ENCODE results near the gene TRIM27. TPM values are rescaled to one million over a fixed set of nuclear protein-coding genes. Genes with fewer than 3 reads are reported as not detected.

TRIM27 gene
- total and polyA plus RNA-seq, 10 of the 15 experiments (the other 5 are each of a cell fraction or from before 2014, with no cell fraction given) = 18.5 to 74.7 (median 58.0) TPM

DNA sequence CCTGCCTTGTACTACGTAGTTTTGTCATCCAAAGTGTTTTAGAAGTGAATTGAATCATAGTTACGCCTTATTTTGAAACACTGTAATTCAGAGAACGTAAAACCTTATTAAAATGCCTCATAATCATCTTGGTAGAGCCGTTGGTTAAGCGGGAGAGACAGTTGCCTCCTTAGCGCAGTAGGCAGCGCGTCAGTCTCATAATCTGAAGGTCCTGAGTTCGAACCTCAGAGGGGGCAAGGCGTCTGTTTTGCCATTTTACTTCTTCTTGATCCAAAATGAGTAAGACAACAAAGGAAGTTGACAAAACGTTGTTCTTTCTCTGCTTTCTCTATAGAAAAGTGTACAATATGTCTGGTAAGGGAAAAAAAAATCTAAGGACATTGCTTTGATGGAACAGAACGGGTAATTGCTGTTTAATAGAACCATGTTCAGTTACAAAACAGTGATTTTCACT lies 20.7 kb upstream of the TRIM27 start (continued):
- TF ChIP-seq, protein P1, sequence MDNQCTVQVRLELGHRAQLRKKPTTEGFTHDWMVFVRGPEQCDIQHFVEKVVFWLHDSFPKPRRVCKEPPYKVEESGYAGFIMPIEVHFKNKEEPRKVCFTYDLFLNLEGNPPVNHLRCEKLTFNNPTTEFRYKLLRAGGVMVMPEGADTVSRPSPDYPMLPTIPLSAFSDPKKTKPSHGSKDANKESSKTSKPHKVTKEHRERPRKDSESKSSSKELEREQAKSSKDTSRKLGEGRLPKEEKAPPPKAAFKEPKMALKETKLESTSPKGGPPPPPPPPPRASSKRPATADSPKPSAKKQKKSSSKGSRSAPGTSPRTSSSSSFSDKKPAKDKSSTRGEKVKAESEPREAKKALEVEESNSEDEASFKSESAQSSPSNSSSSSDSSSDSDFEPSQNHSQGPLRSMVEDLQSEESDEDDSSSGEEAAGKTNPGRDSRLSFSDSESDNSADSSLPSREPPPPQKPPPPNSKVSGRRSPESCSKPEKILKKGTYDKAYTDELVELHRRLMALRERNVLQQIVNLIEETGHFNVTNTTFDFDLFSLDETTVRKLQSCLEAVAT (IDR thresholded peaks at IDR 0.05) = no peak
- TF ChIP-seq, protein P2, sequence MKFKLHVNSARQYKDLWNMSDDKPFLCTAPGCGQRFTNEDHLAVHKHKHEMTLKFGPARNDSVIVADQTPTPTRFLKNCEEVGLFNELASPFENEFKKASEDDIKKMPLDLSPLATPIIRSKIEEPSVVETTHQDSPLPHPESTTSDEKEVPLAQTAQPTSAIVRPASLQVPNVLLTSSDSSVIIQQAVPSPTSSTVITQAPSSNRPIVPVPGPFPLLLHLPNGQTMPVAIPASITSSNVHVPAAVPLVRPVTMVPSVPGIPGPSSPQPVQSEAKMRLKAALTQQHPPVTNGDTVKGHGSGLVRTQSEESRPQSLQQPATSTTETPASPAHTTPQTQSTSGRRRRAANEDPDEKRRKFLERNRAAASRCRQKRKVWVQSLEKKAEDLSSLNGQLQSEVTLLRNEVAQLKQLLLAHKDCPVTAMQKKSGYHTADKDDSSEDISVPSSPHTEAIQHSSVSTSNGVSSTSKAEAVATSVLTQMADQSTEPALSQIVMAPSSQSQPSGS (IDR thresholded peaks at IDR 0.05; ENCODE audit: low read length) = 0 out of 2 replicates have a peak, but pooled peaks have one; percentile 37
- TF ChIP-seq EED (IDR thresholded peaks at IDR 0.05; ENCODE audit: low read depth) = no peak
- peak; percentile 29; the same call in 1 of the 2 replicates for TF ChIP-seq BCL11A (IDR thresholded peaks at IDR 0.05; ENCODE audit: low read depth, low read length)
- TF ChIP-seq RUNX3 (IDR thresholded peaks at IDR 0.05; ENCODE audit: low read length) = peak; percentile 76
- peak; percentile 98 for TF ChIP-seq TARDBP (IDR thresholded peaks at IDR 0.05; ENCODE audit: borderline replicate concordance)
- TF ChIP-seq, protein P3, sequence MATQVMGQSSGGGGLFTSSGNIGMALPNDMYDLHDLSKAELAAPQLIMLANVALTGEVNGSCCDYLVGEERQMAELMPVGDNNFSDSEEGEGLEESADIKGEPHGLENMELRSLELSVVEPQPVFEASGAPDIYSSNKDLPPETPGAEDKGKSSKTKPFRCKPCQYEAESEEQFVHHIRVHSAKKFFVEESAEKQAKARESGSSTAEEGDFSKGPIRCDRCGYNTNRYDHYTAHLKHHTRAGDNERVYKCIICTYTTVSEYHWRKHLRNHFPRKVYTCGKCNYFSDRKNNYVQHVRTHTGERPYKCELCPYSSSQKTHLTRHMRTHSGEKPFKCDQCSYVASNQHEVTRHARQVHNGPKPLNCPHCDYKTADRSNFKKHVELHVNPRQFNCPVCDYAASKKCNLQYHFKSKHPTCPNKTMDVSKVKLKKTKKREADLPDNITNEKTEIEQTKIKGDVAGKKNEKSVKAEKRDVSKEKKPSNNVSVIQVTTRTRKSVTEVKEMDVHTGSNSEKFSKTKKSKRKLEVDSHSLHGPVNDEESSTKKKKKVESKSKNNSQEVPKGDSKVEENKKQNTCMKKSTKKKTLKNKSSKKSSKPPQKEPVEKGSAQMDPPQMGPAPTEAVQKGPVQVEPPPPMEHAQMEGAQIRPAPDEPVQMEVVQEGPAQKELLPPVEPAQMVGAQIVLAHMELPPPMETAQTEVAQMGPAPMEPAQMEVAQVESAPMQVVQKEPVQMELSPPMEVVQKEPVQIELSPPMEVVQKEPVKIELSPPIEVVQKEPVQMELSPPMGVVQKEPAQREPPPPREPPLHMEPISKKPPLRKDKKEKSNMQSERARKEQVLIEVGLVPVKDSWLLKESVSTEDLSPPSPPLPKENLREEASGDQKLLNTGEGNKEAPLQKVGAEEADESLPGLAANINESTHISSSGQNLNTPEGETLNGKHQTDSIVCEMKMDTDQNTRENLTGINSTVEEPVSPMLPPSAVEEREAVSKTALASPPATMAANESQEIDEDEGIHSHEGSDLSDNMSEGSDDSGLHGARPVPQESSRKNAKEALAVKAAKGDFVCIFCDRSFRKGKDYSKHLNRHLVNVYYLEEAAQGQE (IDR thresholded peaks at IDR 0.05; ENCODE audit: low read depth, low read length) = no peak
- TF ChIP-seq ZNF384 (IDR thresholded peaks at IDR 0.05; ENCODE audit: borderline replicate concordance, low read depth, low read length) = no peak
- TF ChIP-seq ESRRA (IDR thresholded peaks at IDR 0.05; ENCODE audit: low read length) = no peak
- peak; percentile 72; the same call in 1 of the 2 replicates for TF ChIP-seq TBL1XR1 (IDR thresholded peaks at IDR 0.05; ENCODE audit: low read depth, low read length)
- TF ChIP-seq SPI1 (IDR thresholded peaks at IDR 0.05; ENCODE audit: borderline replicate concordance, insufficient read depth, low read depth, low read length) = no peak
- no peak for TF ChIP-seq FOS (IDR thresholded peaks at IDR 0.05; ENCODE audit: borderline replicate concordance, extremely low read depth, insufficient read length)
- TF ChIP-seq, protein P4, sequence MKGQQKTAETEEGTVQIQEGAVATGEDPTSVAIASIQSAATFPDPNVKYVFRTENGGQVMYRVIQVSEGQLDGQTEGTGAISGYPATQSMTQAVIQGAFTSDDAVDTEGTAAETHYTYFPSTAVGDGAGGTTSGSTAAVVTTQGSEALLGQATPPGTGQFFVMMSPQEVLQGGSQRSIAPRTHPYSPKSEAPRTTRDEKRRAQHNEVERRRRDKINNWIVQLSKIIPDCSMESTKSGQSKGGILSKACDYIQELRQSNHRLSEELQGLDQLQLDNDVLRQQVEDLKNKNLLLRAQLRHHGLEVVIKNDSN (IDR thresholded peaks at IDR 0.05; ENCODE audit: borderline replicate concordance, extremely low read length, insufficient read depth, low read depth, low read length) = no peak
- TF ChIP-seq EZH2 (IDR thresholded peaks at IDR 0.05; ENCODE audit: borderline replicate concordance, control insufficient read depth, low read depth, low read length) = no peak
- TF ChIP-seq, protein P5, sequence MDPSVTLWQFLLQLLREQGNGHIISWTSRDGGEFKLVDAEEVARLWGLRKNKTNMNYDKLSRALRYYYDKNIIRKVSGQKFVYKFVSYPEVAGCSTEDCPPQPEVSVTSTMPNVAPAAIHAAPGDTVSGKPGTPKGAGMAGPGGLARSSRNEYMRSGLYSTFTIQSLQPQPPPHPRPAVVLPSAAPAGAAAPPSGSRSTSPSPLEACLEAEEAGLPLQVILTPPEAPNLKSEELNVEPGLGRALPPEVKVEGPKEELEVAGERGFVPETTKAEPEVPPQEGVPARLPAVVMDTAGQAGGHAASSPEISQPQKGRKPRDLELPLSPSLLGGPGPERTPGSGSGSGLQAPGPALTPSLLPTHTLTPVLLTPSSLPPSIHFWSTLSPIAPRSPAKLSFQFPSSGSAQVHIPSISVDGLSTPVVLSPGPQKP (IDR thresholded peaks at IDR 0.05; ENCODE audit: low read depth, low read length) = no peak
- TF ChIP-seq SMARCA5 (IDR thresholded peaks at IDR 0.05) = peak; percentile 84
- TF ChIP-seq KDM1A (IDR thresholded peaks at IDR 0.05; ENCODE audit: borderline replicate concordance) = no peak
- no peak for TF ChIP-seq BMI1 (IDR thresholded peaks at IDR 0.05; ENCODE audit: borderline replicate concordance)
- no peak for TF ChIP-seq NFYB (IDR thresholded peaks at IDR 0.05; ENCODE audit: insufficient read depth, low read depth, low read length)
- TF ChIP-seq GABPA (IDR thresholded peaks at IDR 0.05; ENCODE audit: low read depth) = peak; percentile 52; the same call in 1 of the 2 replicates
- no peak for TF ChIP-seq CBX5 (IDR thresholded peaks at IDR 0.05; ENCODE audit: low read depth)
- TF ChIP-seq JUNB (IDR thresholded peaks at IDR 0.05) = no peak
- TF ChIP-seq CHD4 (IDR thresholded peaks at IDR 0.05) = no peak
- TF ChIP-seq RELA (IDR thresholded peaks at IDR 0.05; ENCODE audit: borderline replicate concordance, partially characterized antibody) = peak; percentile 28
- no peak for TF ChIP-seq POLR2A (IDR thresholded peaks at IDR 0.05; ENCODE audit: low read depth, low read length)
